SK-N-SH (cell line): ENCODE data around the gene NAV2. TPM values are rescaled to one million over a fixed set of nuclear protein-coding genes. Genes with fewer than 3 reads are reported as not detected.

ENCODE experiments used
- CTCF ChIA-PET: fragments of 300-600, 350-600 bp; formaldehyde crosslinking; extraction: SDS; loops from one replicate; lab custom pipeline; 2021; lab: Yijun Ruan, JAX
- POLR2A ChIA-PET: fragments of 350-600 bp; sonication (Branson Sonifier 250); formaldehyde crosslinking; extraction: SDS; loops from one replicate; lab custom pipeline; 2020; ENCODE audit warnings: antibody characterized with exemption, inconsistent platforms; lab: Yijun Ruan, JAX
- DNase-seq: peaks from one replicate; pipeline ENCODE4 v3.0.0; 2012
- H2AFZ ChIP-seq: fragments of 200-600 bp; sonication (generic); 2 replicates; pipeline ENCODE4 v1.8.1; 2016; ENCODE audit warnings: antibody characterized with exemption, mild to moderate bottlenecking, low read depth
- H3F3A ChIP-seq: fragments of 200-600 bp; sonication (generic); replicated peaks from 2 replicates; pipeline ENCODE3; 2016; ENCODE audit warnings: antibody characterized with exemption, mild to moderate bottlenecking; ENCODE audit not compliant: insufficient read depth
- H3K27ac ChIP-seq, 2 experiments: fragments of 200-500 bp in 1 of 2; fragments of 200-600 bp in 1 of 2; sonication (Bioruptor generic) in 1 of 2; sonication (generic), shearing (Covaris generic) in 1 of 2; 2 replicates each; pipeline versions ENCODE4 v1.5.1 to v1.6.1; 2014 to 2016; ENCODE audit warnings: low read depth in 2 of 2, inconsistent platforms in 1 of 2, low read length in 1 of 2, mild to moderate bottlenecking in 1 of 2, mixed read lengths in 1 of 2
- H3K27me3 ChIP-seq: fragments of 200-600 bp; sonication (generic), shearing (Covaris generic); 2 replicates; pipeline ENCODE4 v1.6.1; 2016; ENCODE audit warnings: mixed run types; ENCODE audit not compliant: insufficient read depth
- H3K36me3 ChIP-seq, 2 experiments: fragments of 200-500 bp in 1 of 2; fragments of 200-600 bp in 1 of 2; sonication (Bioruptor generic) in 1 of 2; sonication (generic) in 1 of 2; replicated peaks in 1 of 2; 2 replicates each; pipeline versions ENCODE3 to v1.5.1; 2014 to 2016; ENCODE audit warnings: low read length in 1 of 2, mild to moderate bottlenecking in 1 of 2; ENCODE audit not compliant: insufficient read depth in 2 of 2, control insufficient read depth in 1 of 2
- H3K4me1 ChIP-seq, 2 experiments: fragments of 200-500 bp in 1 of 2; fragments of 200-600 bp in 1 of 2; sonication (Bioruptor generic) in 1 of 2; sonication (generic), shearing (Covaris generic) in 1 of 2; 2 replicates each; pipeline versions ENCODE4 v1.5.1 to v1.6.1; 2014 to 2016; ENCODE audit warnings: low read depth in 1 of 2, low read length in 1 of 2, mixed run types in 1 of 2; ENCODE audit not compliant: insufficient read depth in 2 of 2, control insufficient read depth in 1 of 2
- H3K4me2 ChIP-seq: fragments of 200-600 bp; sonication (generic), shearing (Covaris generic); 2 replicates; pipeline ENCODE4 v1.6.1; 2017; ENCODE audit warnings: mixed run types
- H3K4me3 ChIP-seq, 2 experiments: fragments of 200-500 bp in 1 of 2; fragments of 200-600 bp in 1 of 2; sonication (Bioruptor generic) in 1 of 2; sonication (generic), shearing (Covaris generic) in 1 of 2; 2 replicates each; pipeline versions ENCODE4 v1.5.1 to v1.8.1; 2014 to 2016; ENCODE audit warnings: low read depth in 2 of 2, inconsistent platforms in 1 of 2, low read length in 1 of 2, mild to moderate bottlenecking in 1 of 2, mixed read lengths in 1 of 2, moderate library complexity in 1 of 2
- H3K79me2 ChIP-seq: fragments of 200-600 bp; sonication (generic); 2 replicates; pipeline ENCODE4 v1.8.1; 2017; ENCODE audit warnings: mild to moderate bottlenecking; ENCODE audit not compliant: insufficient read depth
- H3K9ac ChIP-seq: fragments of 200-600 bp; sonication (generic); 2 replicates; pipeline ENCODE4 v1.6.1; 2017; ENCODE audit warnings: mixed run types
- H3K9me2 ChIP-seq: fragments of 200-600 bp; sonication (generic); 2 replicates; pipeline ENCODE4 v1.6.1; 2017; ENCODE audit warnings: mixed run types
- H3K9me3 ChIP-seq: fragments of 200-600 bp; sonication (generic); 2 replicates; pipeline ENCODE4 v1.6.1; 2017; ENCODE audit warnings: mixed run types, mild to moderate bottlenecking, moderate library complexity
- H4K20me1 ChIP-seq: fragments of 200-600 bp; sonication (generic); 2 replicates; pipeline ENCODE4 v1.6.1; 2017; ENCODE audit warnings: mild to moderate bottlenecking, mixed run types; ENCODE audit not compliant: insufficient read depth
- FOSL2 ChIP-seq: IDR thresholded peaks from 2 replicates; pipeline ENCODE4 v1.4.0; 2012; ENCODE audit warnings: low read depth, mild to moderate bottlenecking, moderate library complexity, borderline replicate concordance
- FOXM1 ChIP-seq: IDR thresholded peaks from 2 replicates; pipeline ENCODE4 v1.4.0; 2012; ENCODE audit warnings: low read depth, mild to moderate bottlenecking
- GABPA ChIP-seq: IDR thresholded peaks from 2 replicates; pipeline ENCODE4 v1.4.0; 2012; ENCODE audit warnings: low read depth, mild to moderate bottlenecking
- JUND ChIP-seq: IDR thresholded peaks from 2 replicates; pipeline ENCODE4 v1.4.0; 2012
- MAX ChIP-seq: IDR thresholded peaks from 2 replicates; pipeline ENCODE4 v1.4.0; 2012; ENCODE audit warnings: low read depth
- NFIC ChIP-seq: IDR thresholded peaks from 2 replicates; pipeline ENCODE4 v1.4.0; 2012; ENCODE audit warnings: borderline replicate concordance
- SMC3 ChIP-seq: IDR thresholded peaks from 2 replicates; pipeline ENCODE4 v1.6.1; 2012; ENCODE audit warnings: low read depth, low read length, improper control_type of control experiment
- TEAD4 ChIP-seq: IDR thresholded peaks from 2 replicates; pipeline ENCODE4 v1.4.0; 2012; ENCODE audit warnings: mild to moderate bottlenecking, borderline replicate concordance; ENCODE audit not compliant: insufficient read depth
- YY1 ChIP-seq: IDR thresholded peaks from 2 replicates; pipeline ENCODE4 v1.4.0; 2012; ENCODE audit warnings: low read depth, mild to moderate bottlenecking
- WGBS: methylation state at CpG from one replicate; pipeline ENCODE4 v1.1.6; 2017; ENCODE audit warnings: low lambda C conversion rate; 5-methylcytosine and 5-hydroxymethylcytosine counted together
- polyA plus RNA-seq, 3 experiments: library from polyadenylated mRNA; depleted of rRNA; stranded (reverse); fragments of >200 nt; gene quantifications; 2 replicates each; pipeline ENCODE4 v1.2.3, GENCODE V29; 2012
- TF ChIP-seq, protein P1 (sequence below): fragments of 200-600 bp; sonication (generic); IDR thresholded peaks from 2 replicates; pipeline ENCODE4 v1.6.1; 2017; ENCODE audit warnings: antibody characterized with exemption, mild to moderate bottlenecking, moderate library complexity
- TF ChIP-seq, protein P2 (sequence below): IDR thresholded peaks from 2 replicates; pipeline ENCODE4 v1.4.0; 2012; ENCODE audit warnings: low read depth, borderline replicate concordance

The NAV2 gene
- polyA plus RNA-seq, 1 of the 3 experiments (the other 2 are of a cell fraction), result 26.2 TPM

- TF ChIP-seq, protein P1, sequence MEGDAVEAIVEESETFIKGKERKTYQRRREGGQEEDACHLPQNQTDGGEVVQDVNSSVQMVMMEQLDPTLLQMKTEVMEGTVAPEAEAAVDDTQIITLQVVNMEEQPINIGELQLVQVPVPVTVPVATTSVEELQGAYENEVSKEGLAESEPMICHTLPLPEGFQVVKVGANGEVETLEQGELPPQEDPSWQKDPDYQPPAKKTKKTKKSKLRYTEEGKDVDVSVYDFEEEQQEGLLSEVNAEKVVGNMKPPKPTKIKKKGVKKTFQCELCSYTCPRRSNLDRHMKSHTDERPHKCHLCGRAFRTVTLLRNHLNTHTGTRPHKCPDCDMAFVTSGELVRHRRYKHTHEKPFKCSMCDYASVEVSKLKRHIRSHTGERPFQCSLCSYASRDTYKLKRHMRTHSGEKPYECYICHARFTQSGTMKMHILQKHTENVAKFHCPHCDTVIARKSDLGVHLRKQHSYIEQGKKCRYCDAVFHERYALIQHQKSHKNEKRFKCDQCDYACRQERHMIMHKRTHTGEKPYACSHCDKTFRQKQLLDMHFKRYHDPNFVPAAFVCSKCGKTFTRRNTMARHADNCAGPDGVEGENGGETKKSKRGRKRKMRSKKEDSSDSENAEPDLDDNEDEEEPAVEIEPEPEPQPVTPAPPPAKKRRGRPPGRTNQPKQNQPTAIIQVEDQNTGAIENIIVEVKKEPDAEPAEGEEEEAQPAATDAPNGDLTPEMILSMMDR, result no peak
Measured at GRCh38 chr11:20138707-20139106, 426.1 kb downstream of the NAV2 start (continued).

GRCh38 chr11:20154381-20154780, 441.7 kb downstream of the NAV2 start:
- H3K36me3 ChIP-seq, result no peaks in the 10 kb centered on the region
- H3K9me2 ChIP-seq, result no peaks in the 10 kb centered on the region
- peaks cover 9% of the 10 kb centered on the region for H3F3A ChIP-seq
- H4K20me1 ChIP-seq, result no peaks in the 10 kb centered on the region
- 100% methylated on average over 1 of the region's 1 CpG for WGBS
- peak overlapping the region in 1 of 2 experiments; percentile 17; a peak in 1 of 4 replicates for H3K27ac ChIP-seq
- H3K79me2 ChIP-seq, result no peaks in the 10 kb centered on the region
- peaks cover 6% of the 10 kb centered on the region; the same call in 1 of the 2 replicates for H3K27me3 ChIP-seq
- H3K4me3 ChIP-seq, result no peak overlapping the region
- TF ChIP-seq YY1 (no peak), FOSL2 (peak; percentile 39), JUND (peak; percentile 22; the same call in 1 of the 2 replicates), MAX (no peak)
- TF ChIP-seq, all 33 proteins: peak for 2
- Histone ChIP-seq H3K4me2 (no peak overlapping the region), H3K4me1 (no peaks in the 10 kb centered on the region), H2AFZ (no peak overlapping the region), H3K9ac (no peak overlapping the region), H3K9me3 (no peaks in the 10 kb centered on the region)
- no peak for DNase-seq
- CTCF ChIA-PET, result interaction anchor here (0.8 to 2.3 kb wide), 6 partner anchors 21 to 200 kb away, joined by 3 to 13 read pairs (median 3); no protein-coding TSS in a partner anchor
- POLR2A ChIA-PET, result no interaction called here

GRCh38 chr11:20155683-20156279, 443.1 kb downstream of the NAV2 start:
- Histone ChIP-seq H3K27me3 (peaks cover 18% of the 10 kb centered on the region; the same call in 1 of the 2 replicates), H3K4me2 (no peak overlapping the region), H3K4me1 (no peaks in the 10 kb centered on the region; a peak in 1 of 4 replicates), H3K9ac (no peak overlapping the region), H3K9me3 (no peaks in the 10 kb centered on the region), H3K9me2 (no peaks in the 10 kb centered on the region), H3F3A (peaks cover 9% of the 10 kb centered on the region)
- DNase-seq, result no peak
- 85% methylated on average over 17 of the region's 19 CpGs for WGBS
- POLR2A ChIA-PET, result no interaction called here
- TF ChIP-seq SMC3 (no peak), FOXM1 (no peak), JUND (no peak), NFIC (no peak), FOSL2 (no peak), TEAD4 (no peak), GABPA (no peak)
- TF ChIP-seq, protein P2, sequence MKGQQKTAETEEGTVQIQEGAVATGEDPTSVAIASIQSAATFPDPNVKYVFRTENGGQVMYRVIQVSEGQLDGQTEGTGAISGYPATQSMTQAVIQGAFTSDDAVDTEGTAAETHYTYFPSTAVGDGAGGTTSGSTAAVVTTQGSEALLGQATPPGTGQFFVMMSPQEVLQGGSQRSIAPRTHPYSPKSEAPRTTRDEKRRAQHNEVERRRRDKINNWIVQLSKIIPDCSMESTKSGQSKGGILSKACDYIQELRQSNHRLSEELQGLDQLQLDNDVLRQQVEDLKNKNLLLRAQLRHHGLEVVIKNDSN, result no peak
- TF ChIP-seq, all 33 proteins: peak for 0
- Histone ChIP-seq H3K79me2 (no peaks in the 10 kb centered on the region), H2AFZ (no peak overlapping the region), H3K4me3 (no peak overlapping the region), H4K20me1 (no peaks in the 10 kb centered on the region), H3K27ac (no peak overlapping the region), H3K36me3 (no peaks in the 10 kb centered on the region)
- CTCF ChIA-PET, result interaction anchor here (0.5 to 2.3 kb wide), 7 partner anchors 9 to 198 kb away, joined by 3 to 13 read pairs (median 4); no protein-coding TSS in a partner anchor
